ENCODE measurements around the gene FOXA2.

FOXA2 gene

DNA sequence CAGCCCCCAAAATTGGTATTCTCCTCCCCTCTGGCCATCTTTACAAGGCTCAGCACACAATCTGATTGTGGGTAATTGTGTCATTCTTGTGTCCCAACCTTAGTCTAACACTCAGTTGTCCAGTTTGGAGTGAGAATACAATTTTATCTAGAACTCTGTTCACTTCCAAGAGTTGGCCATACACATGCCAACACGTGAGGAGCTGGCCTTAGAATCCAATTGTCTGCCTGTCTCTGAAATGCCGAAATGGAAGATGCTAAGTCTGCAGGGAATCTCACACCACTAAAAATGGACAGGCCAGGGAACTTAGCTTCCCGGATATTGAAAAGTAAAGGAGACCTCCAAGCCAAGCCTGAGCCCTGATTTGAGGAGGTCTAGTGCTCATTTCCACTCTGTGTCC lies 12.3 kb downstream of the FOXA2 start:
- no peak overlapping the region for H3K4me3 ChIP-seq (ENCODE audit: low read depth, low read length)
- TF ChIP-seq, protein P1, sequence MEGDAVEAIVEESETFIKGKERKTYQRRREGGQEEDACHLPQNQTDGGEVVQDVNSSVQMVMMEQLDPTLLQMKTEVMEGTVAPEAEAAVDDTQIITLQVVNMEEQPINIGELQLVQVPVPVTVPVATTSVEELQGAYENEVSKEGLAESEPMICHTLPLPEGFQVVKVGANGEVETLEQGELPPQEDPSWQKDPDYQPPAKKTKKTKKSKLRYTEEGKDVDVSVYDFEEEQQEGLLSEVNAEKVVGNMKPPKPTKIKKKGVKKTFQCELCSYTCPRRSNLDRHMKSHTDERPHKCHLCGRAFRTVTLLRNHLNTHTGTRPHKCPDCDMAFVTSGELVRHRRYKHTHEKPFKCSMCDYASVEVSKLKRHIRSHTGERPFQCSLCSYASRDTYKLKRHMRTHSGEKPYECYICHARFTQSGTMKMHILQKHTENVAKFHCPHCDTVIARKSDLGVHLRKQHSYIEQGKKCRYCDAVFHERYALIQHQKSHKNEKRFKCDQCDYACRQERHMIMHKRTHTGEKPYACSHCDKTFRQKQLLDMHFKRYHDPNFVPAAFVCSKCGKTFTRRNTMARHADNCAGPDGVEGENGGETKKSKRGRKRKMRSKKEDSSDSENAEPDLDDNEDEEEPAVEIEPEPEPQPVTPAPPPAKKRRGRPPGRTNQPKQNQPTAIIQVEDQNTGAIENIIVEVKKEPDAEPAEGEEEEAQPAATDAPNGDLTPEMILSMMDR (IDR thresholded peaks at IDR 0.05; ENCODE audit: borderline replicate concordance, insufficient read depth, low read depth, low read length), result no peak

- no peak overlapping the region for H3K4me3 ChIP-seq (ENCODE audit: low read depth, low read length)
- TF ChIP-seq, protein P1 (IDR thresholded peaks at IDR 0.05; ENCODE audit: borderline replicate concordance, insufficient read depth, low read depth, low read length), result no peak
Observed at GRCh38 chr20:22569353-22569752, 15.0 kb downstream of the FOXA2 start.

DNA sequence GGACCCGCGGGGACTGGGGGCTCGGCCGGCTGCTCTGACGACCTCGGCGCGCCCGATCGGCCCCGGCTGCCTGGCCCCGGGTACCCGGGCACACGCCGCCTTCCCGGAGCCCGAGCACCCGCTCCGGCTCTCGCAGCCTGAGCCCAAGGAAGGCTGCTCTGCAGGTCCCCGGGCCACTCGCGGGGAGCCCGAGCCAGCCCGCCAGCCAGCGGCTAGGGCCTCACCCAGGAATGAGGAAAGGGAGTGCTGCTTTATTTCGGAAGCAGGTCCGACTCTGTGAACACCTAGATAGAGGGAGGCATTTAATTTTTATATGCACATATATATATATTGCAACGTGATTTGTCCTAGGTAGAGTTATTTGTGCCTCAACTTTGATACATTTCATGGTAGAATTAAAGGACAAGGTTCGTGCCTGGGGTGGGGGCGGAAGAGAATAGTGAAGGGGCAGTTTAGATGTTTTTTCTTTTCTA lies 15.5 kb downstream of the FOXA2 start:
- no peak overlapping the region for H3K4me3 ChIP-seq (ENCODE audit: low read depth, low read length)
- TF ChIP-seq, protein P1 (IDR thresholded peaks at IDR 0.05; ENCODE audit: borderline replicate concordance, insufficient read depth, low read depth, low read length), result no peak

GRCh38 chr20:22567944-22568871 lies 16.2 kb downstream of the FOXA2 start:
- TF ChIP-seq, protein P1 (IDR thresholded peaks at IDR 0.05; ENCODE audit: borderline replicate concordance, insufficient read depth, low read depth, low read length), result no peak

GRCh38 chr20:22566876-22567658 lies 17.3 kb downstream of the FOXA2 start:
- H3K4me3 ChIP-seq (ENCODE audit: low read depth, low read length), result no peak overlapping the region

More at GRCh38 chr20:22567944-22568871, 16.2 kb downstream of the FOXA2 start:
- no peak overlapping the region for H3K4me3 ChIP-seq (ENCODE audit: low read depth, low read length)

GRCh38 chr20:22563062-22563965 lies 21.1 kb downstream of the FOXA2 start:
- no peak overlapping the region for H3K4me3 ChIP-seq (ENCODE audit: low read depth, low read length)
- TF ChIP-seq, protein P1 (IDR thresholded peaks at IDR 0.05; ENCODE audit: borderline replicate concordance, insufficient read depth, low read depth, low read length), result no peak

More at GRCh38 chr20:22566876-22567658, 17.3 kb downstream of the FOXA2 start:
- TF ChIP-seq, protein P1 (IDR thresholded peaks at IDR 0.05; ENCODE audit: borderline replicate concordance, insufficient read depth, low read depth, low read length), result no peak
